Cardiac muscle cell (in vitro differentiated cells and primary cell): ENCODE measurements around the gene OTOF. TPM values are rescaled to one million over a fixed set of nuclear protein-coding genes. Genes with fewer than 3 reads are reported as not detected.

Experiments
- DNase-seq, 2 donors: peaks; one replicate each; pipeline versions ENCODE4 v3.0.0 to v3.0.0-alpha.2; 2010 to 2017; ENCODE audit warnings: low read depth in 1 of 2, low spot score in 1 of 2
- H3K27ac ChIP-seq: fragments of 200-600 bp; sonication (generic); 2 replicates; pipeline ENCODE4 v1.5.1; 2016
- H3K27me3 ChIP-seq: fragments of 200-600 bp; sonication (generic); 2 replicates; pipeline ENCODE4 v1.6.0; 2016; ENCODE audit warnings: control low read depth
- H3K36me3 ChIP-seq: fragments of 200-600 bp; sonication (generic); 2 replicates; pipeline ENCODE4 v1.5.1; 2016; ENCODE audit warnings: control low read depth
- H3K4me1 ChIP-seq: fragments of 200-600 bp; sonication (generic); 2 replicates; pipeline ENCODE4 v1.8.1; 2017; ENCODE audit warnings: low read depth, mild to moderate bottlenecking, mixed run types
- H3K4me3 ChIP-seq: fragments of 200-600 bp; sonication (generic); 2 replicates; pipeline ENCODE4 v1.5.1; 2016; ENCODE audit warnings: mild to moderate bottlenecking
- H3K9me3 ChIP-seq: fragments of 200-600 bp; sonication (generic); 2 replicates; pipeline ENCODE4 v1.5.1; 2017; ENCODE audit warnings: low read depth, mild to moderate bottlenecking, control low read depth
- polyA plus RNA-seq: library from polyadenylated mRNA; unstranded; fragments of >200 nt; fragmentation: Nextera tagmentation; extraction: Ambion mirVana; gene quantifications from 2 replicates; pipeline ENCODE4 v1.2.1, GENCODE V29; 2016
- total RNA-seq: library from RNA; depleted of rRNA; stranded (reverse); fragments of >200 nt; gene quantifications from 2 replicates; pipeline ENCODE4 v1.2.3, GENCODE V29; 2016
- TF ChIP-seq, protein P1 (sequence below): IDR thresholded peaks from 2 replicates; pipeline ENCODE4 v1.5.1; 2012; ENCODE audit warnings: low read depth, mild to moderate bottlenecking, low read length

OTOF gene
- total and polyA plus RNA-seq, 2 experiments from 2014 or later: not detected

DNA sequence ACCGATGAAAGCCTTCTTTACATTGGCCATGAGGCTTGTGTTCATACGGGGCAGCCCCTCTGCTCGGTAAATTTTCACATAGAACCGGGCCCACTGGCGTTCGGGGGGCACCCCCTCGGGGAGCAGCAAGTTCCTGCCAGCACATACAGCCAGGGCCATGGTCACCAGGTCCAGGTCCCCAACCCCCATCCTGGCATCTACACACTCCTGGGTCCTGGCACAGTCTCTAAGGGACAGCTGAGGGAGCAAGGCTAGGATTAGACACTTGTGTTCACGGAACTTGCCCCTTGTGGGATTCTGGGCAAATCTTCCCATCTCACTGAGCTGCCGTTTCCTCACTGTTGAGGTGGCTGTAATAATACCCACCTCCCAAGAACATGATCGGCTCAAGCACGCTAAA is 5.6 kb upstream of the OTOF start:
- H3K27me3 ChIP-seq: no peaks in the 10 kb centered on the region
- H3K36me3 ChIP-seq: no peaks in the 10 kb centered on the region
- no peak overlapping the region for H3K4me3 ChIP-seq
- no peaks in the 10 kb centered on the region for H3K9me3 ChIP-seq
- TF ChIP-seq, protein P1, sequence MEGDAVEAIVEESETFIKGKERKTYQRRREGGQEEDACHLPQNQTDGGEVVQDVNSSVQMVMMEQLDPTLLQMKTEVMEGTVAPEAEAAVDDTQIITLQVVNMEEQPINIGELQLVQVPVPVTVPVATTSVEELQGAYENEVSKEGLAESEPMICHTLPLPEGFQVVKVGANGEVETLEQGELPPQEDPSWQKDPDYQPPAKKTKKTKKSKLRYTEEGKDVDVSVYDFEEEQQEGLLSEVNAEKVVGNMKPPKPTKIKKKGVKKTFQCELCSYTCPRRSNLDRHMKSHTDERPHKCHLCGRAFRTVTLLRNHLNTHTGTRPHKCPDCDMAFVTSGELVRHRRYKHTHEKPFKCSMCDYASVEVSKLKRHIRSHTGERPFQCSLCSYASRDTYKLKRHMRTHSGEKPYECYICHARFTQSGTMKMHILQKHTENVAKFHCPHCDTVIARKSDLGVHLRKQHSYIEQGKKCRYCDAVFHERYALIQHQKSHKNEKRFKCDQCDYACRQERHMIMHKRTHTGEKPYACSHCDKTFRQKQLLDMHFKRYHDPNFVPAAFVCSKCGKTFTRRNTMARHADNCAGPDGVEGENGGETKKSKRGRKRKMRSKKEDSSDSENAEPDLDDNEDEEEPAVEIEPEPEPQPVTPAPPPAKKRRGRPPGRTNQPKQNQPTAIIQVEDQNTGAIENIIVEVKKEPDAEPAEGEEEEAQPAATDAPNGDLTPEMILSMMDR: no peak
- H3K4me1 ChIP-seq: peaks cover 11% of the 10 kb centered on the region
- no peak for DNase-seq
- H3K27ac ChIP-seq: no peak overlapping the region

DNA sequence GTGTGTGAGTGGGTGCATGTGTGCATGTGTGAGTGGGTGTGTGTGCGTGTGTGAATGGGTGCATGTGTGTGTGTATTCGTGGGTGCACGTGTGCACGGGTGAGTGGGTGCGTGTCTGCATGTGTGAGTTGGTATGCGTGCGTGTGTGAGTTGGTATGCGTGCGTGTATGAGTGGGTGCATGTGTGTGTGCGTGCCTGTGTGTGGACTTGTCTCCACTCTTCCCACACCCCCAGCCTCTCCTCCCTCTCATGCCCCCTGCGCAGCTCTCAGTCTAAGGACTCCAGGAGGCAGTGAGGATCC is 5.1 kb upstream of the OTOF start:
- no peak overlapping the region for H3K4me3 ChIP-seq
- H3K36me3 ChIP-seq: no peaks in the 10 kb centered on the region
- peaks cover 11% of the 10 kb centered on the region for H3K4me1 ChIP-seq
- no peak for DNase-seq
- no peaks in the 10 kb centered on the region for H3K27me3 ChIP-seq
- no peak overlapping the region for H3K27ac ChIP-seq
- TF ChIP-seq, protein P1: no peak
- H3K9me3 ChIP-seq: no peaks in the 10 kb centered on the region

DNA sequence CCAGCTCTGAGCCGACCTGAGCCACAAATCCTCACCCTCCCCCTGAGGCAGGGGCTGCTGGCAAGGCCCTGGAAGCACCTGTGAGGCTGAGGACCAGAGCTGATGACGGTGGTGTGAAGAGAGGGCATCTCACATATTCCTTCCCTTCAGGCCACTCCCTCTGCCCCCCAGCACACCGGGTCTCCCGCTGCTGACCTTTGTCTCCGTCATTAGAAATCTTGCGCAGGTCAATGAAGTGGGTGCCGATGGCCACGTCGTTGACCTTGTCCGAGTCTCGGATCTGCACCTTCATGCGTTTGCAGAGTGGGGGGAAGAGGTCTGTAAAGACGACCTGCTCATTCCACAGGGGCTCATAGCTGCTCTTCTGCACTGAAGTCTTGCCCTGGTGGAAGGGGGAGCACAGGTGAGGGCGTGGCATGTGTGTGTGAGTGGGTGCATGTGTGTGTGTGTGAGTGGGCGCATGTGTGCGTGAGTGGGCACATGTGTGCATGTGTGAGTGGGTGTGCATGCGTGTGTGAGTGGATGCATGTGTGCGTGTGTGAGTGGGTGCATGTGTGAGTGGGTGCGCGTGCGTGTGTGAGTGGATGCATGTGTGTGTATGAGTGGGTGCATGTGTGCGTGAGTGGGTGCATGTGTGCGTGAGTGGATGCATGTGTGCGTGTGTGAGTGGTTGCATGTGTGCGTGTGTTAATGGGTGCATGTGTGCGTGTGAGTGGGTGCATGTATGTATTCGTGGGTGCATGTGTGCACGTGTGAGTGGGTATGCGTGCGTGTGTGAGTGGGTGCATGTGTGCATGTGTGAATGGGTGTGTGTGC is 4.5 kb upstream of the OTOF start:
- DNase-seq: no peak
- H3K27me3 ChIP-seq: no peaks in the 10 kb centered on the region
- H3K9me3 ChIP-seq: no peaks in the 10 kb centered on the region
- no peak overlapping the region for H3K4me3 ChIP-seq
- TF ChIP-seq, protein P1: no peak
- peaks cover 11% of the 10 kb centered on the region for H3K4me1 ChIP-seq
- H3K27ac ChIP-seq: no peak overlapping the region
- no peaks in the 10 kb centered on the region for H3K36me3 ChIP-seq

DNA sequence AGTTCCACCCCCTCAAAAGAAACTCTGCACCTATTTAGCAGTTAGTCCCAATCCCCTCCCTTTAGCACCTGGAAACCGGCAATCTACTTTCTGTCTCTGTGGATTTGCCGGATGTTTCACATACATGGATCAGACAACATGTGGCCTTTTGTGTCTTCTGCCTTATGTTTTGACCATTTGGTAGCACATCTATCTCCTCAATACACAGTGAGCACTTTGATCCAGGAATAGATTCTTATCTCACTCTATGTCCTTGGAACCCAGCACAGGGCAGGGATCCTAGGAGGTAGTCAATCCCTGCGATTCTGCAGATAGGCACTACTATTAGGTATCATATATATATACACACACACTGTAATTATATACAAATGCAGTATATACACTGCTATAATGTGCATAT is 3.8 kb upstream of the OTOF start:
- Histone ChIP-seq H3K27ac (no peak overlapping the region), H3K27me3 (no peaks in the 10 kb centered on the region), H3K36me3 (no peaks in the 10 kb centered on the region), H3K9me3 (no peaks in the 10 kb centered on the region), H3K4me1 (peaks cover 11% of the 10 kb centered on the region), H3K4me3 (no peak overlapping the region)
- TF ChIP-seq, protein P1: no peak
- DNase-seq: no peak

DNA sequence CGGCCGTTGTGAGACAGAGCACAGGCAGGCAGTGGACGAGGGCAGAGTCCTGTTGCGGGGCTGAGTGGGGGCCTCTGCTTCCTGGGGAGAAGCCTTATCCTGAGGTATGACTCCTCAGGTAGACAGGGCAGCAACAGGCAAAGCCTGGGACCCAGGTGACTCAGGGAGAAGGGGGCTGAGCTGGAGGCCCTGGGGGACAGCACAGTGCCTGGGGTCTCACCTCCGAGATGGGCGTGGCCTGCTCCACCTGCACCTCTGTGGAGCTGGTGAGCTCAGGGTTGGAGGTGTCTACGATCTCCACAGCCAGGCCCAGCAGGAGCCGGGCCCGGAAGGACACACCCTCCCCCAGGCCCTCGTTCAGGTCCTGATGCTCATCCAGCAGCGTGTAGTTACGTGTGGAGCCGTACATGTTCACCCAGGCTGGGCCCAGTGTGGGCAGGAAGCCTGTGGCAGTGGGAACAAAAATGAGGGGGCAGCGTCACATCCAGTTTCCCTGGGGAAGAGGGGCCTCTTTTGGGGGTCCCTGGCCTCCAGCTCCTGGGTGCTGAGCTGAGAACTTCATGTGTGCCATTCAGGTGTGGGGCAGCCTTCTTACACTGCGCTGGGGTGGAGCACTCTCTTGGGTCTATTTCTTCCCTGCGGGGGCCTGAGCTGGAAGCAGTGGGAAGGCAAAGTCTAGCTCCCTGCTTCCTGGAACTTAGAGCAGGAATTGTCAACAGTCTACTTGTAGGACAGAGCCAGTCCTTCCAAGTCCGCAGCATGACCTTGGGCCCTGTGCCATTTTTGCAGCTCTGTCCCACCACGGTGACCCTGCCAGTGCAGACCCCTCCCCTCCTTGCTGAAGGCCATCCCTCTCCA is 2.9 kb upstream of the OTOF start:
- no peak for DNase-seq
- Histone ChIP-seq H3K27ac (no peak overlapping the region), H3K4me3 (no peak overlapping the region), H3K36me3 (no peaks in the 10 kb centered on the region), H3K4me1 (peaks cover 11% of the 10 kb centered on the region), H3K27me3 (no peaks in the 10 kb centered on the region), H3K9me3 (no peaks in the 10 kb centered on the region)
- TF ChIP-seq, protein P1: no peak
